Measurements from ENCODE around the gene GDI1. TPM values are rescaled to one million over a fixed set of nuclear protein-coding genes. Genes with fewer than 3 reads are reported as not detected.

GDI1 gene
- total and polyA plus RNA-seq, 9 of the 15 experiments (the other 6 are each of a cell fraction or from before 2014, with no cell fraction given), result 0.97 to 82.6 (median 37.5) TPM

DNA sequence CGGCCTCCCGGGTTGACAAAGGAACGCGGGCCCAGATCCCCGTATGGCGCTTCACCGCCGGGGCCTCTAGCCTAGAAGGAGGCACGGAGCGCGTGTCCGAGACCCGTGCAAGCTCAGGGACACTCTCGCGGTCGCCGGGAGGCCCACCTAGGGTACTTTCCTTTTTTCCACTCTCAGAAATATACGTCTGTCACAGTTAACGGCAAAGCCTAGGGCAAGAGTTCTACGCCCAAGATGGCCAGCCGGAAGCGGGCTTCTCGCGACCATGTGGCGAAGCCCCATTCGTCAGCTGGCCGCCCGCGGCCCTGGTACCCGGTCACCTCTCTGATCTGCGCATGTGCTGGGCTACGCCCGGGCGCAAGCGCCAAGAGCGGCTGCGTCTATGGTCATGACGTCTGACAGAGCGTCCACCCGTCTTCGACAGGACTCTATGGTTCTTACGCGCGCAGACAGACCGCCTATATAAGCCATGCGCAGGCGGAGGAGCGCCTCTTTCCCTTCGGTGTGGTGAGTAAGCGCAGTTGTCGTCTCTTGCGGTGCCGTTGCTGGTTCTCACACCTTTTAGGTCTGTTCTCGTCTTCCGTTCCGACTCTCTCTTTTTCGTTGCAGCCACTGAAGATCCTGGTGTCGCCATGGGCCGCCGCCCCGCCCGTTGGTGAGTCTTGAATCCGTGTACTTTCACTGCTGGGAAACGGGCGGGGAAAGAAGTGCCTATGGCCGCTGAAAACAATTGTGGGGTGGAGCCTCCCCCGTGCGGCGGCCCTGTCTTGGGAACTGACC, 38.9 kb upstream of the GDI1 start, which contains the start of gene RPL10 (continued):
- TF ChIP-seq, protein P1, sequence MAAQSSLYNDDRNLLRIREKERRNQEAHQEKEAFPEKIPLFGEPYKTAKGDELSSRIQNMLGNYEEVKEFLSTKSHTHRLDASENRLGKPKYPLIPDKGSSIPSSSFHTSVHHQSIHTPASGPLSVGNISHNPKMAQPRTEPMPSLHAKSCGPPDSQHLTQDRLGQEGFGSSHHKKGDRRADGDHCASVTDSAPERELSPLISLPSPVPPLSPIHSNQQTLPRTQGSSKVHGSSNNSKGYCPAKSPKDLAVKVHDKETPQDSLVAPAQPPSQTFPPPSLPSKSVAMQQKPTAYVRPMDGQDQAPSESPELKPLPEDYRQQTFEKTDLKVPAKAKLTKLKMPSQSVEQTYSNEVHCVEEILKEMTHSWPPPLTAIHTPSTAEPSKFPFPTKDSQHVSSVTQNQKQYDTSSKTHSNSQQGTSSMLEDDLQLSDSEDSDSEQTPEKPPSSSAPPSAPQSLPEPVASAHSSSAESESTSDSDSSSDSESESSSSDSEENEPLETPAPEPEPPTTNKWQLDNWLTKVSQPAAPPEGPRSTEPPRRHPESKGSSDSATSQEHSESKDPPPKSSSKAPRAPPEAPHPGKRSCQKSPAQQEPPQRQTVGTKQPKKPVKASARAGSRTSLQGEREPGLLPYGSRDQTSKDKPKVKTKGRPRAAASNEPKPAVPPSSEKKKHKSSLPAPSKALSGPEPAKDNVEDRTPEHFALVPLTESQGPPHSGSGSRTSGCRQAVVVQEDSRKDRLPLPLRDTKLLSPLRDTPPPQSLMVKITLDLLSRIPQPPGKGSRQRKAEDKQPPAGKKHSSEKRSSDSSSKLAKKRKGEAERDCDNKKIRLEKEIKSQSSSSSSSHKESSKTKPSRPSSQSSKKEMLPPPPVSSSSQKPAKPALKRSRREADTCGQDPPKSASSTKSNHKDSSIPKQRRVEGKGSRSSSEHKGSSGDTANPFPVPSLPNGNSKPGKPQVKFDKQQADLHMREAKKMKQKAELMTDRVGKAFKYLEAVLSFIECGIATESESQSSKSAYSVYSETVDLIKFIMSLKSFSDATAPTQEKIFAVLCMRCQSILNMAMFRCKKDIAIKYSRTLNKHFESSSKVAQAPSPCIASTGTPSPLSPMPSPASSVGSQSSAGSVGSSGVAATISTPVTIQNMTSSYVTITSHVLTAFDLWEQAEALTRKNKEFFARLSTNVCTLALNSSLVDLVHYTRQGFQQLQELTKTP (IDR thresholded peaks at IDR 0.05; ENCODE audit: low read depth in 1 of 2, partially characterized antibody in 2 of 2), result peak; percentile 48 to 69
- TF ChIP-seq POLR2AphosphoS2 (IDR thresholded peaks at IDR 0.05; ENCODE audit: low read length), result peak; percentile 87; the same call in 1 of the 2 replicates
- peak; percentile 86; the same call in 1 of the 2 replicates for TF ChIP-seq CHCHD3 (CRISPR knock-in tag; IDR thresholded peaks at IDR 0.05)
- no peak for TF ChIP-seq ELF4 (CRISPR knock-in tag; IDR thresholded peaks at IDR 0.05)
- no peak for TF ChIP-seq KLF10 (CRISPR knock-in tag; IDR thresholded peaks at IDR 0.05)
- peak; percentile 69 for TF ChIP-seq CTBP1 (IDR thresholded peaks at IDR 0.05; ENCODE audit: borderline replicate concordance)
- no peak for TF ChIP-seq PRMT5 (CRISPR knock-in tag; IDR thresholded peaks at IDR 0.05)
- TF ChIP-seq, protein P2, sequence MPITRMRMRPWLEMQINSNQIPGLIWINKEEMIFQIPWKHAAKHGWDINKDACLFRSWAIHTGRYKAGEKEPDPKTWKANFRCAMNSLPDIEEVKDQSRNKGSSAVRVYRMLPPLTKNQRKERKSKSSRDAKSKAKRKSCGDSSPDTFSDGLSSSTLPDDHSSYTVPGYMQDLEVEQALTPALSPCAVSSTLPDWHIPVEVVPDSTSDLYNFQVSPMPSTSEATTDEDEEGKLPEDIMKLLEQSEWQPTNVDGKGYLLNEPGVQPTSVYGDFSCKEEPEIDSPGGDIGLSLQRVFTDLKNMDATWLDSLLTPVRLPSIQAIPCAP (CRISPR knock-in tag; IDR thresholded peaks at IDR 0.05; ENCODE audit: borderline replicate concordance), result peak; percentile 81; the same call in 1 of the 2 replicates
- peak; percentile 71; the same call in 1 of the 2 replicates for TF ChIP-seq ZZZ3 (IDR thresholded peaks at IDR 0.05)
- peak; percentile 85 for TF ChIP-seq NFRKB (IDR thresholded peaks at IDR 0.05; ENCODE audit: low read depth)
- no peak for TF ChIP-seq DMBX1 (CRISPR knock-in tag; IDR thresholded peaks at IDR 0.05; ENCODE audit: borderline replicate concordance)
- TF ChIP-seq NFE2L1 (tag; IDR thresholded peaks at IDR 0.05; ENCODE audit: borderline replicate concordance, low read depth), result no peak
- TF ChIP-seq ZNF561 (CRISPR knock-in tag; conservative IDR thresholded peaks at IDR 0.05), result no peak
- TF ChIP-seq TARDBP (IDR thresholded peaks at IDR 0.05), result no peak
- no peak for TF ChIP-seq NR3C1 (CRISPR knock-in tag; IDR thresholded peaks at IDR 0.05)
- TF ChIP-seq, protein P3, sequence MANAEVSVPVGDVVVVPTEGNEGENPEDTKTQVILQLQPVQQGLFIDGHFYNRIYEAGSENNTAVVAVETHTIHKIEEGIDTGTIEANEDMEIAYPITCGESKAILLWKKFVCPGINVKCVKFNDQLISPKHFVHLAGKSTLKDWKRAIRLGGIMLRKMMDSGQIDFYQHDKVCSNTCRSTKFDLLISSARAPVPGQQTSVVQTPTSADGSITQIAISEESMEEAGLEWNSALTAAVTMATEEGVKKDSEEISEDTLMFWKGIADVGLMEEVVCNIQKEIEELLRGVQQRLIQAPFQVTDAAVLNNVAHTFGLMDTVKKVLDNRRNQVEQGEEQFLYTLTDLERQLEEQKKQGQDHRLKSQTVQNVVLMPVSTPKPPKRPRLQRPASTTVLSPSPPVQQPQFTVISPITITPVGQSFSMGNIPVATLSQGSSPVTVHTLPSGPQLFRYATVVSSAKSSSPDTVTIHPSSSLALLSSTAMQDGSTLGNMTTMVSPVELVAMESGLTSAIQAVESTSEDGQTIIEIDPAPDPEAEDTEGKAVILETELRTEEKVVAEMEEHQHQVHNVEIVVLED (CRISPR knock-in tag; IDR thresholded peaks at IDR 0.05), result peak; percentile 85
- TF ChIP-seq PRPF4 (IDR thresholded peaks at IDR 0.05; ENCODE audit: insufficient read depth, low read depth, low read length, poor library complexity, severe bottlenecking), result peak; percentile 82
- TF ChIP-seq NFE2 (IDR thresholded peaks at IDR 0.05; ENCODE audit: low read depth), result peak; percentile 22; the same call in 1 of the 2 replicates
- TF ChIP-seq CREB1 (IDR thresholded peaks at IDR 0.05), result peak; percentile 93
- TF ChIP-seq CREB1 (CRISPR knock-in tag; IDR thresholded peaks at IDR 0.05), result peak; percentile 94
- no peak for TF ChIP-seq ZNF695 (CRISPR knock-in tag; IDR thresholded peaks at IDR 0.05)
- peak; percentile 44 for TF ChIP-seq PHF20 (IDR thresholded peaks at IDR 0.05; ENCODE audit: partially characterized antibody)
- TF ChIP-seq KLF1 (tag; IDR thresholded peaks at IDR 0.05), result peak; percentile 92
